HG03175 (cell line): ENCODE results near the gene ACAD8.
"Not testable (repeated sequence)": the region's sequence is repeated elsewhere in the genome, so short reads cannot be mapped to it uniquely, and the experiment has no call there.

Source experiments
- ATAC-seq: cut with Tn5 transposase; IDR thresholded peaks from one replicate; pipeline ENCODE4 v1.9.1; 2021; ENCODE audit warnings: mild to moderate bottlenecking, moderate library complexity; ENCODE audit not compliant: unreplicated experiment

The ACAD8 gene

GRCh38 chr11:134238956-134239355 lies 14.4 kb upstream of the ACAD8 start:
- no peak for ATAC-seq

GRCh38 chr11:134240592-134240991 lies 12.8 kb upstream of the ACAD8 start:
- ATAC-seq = no peak

GRCh38 chr11:134242376-134242775 lies 11.0 kb upstream of the ACAD8 start:
- no peak for ATAC-seq

DNA sequence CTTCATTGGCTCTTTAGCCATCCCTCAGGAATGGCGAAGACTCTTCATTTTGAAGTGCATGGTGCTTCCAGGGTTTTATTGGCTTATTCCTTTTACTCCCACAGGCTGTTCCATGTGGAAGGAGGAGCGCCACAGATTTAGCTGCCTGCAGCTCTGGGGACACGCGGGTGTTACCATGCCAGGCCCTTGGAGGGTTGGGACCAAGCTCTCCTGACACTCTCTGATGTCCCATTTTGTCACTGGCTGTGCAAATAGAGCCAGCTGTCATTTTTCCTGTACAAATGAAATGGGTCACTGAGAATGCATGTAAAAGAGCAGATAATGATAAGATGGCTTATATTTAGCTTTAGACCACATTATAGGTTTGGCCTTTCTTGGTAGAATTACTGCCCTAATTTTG lies 9.5 kb upstream of the ACAD8 start:
- no peak for ATAC-seq

- ATAC-seq = peak; percentile 90
Measured at GRCh38 chr11:134244593-134244992, 8.8 kb upstream of the ACAD8 start.

DNA sequence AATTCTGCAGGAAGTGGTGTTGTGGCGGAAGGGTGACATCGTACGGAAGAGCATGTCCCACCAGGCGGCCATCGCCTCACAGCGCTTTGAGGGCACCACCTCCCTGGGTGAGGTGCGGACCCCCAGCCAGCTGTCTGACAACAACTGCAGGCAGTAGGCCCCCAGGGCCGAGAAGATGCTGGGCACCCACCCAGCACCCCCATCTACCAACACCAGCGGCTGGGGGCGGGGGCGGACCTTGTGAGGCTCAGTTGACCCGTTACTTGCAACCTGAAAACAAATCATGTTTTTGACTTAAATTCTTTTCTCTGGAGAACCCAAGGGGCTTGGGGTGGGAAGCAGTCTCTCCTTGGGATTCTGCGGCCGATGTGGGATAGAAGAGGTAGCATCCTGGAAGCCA lies 7.9 kb upstream of the ACAD8 start:
- ATAC-seq = no peak

DNA sequence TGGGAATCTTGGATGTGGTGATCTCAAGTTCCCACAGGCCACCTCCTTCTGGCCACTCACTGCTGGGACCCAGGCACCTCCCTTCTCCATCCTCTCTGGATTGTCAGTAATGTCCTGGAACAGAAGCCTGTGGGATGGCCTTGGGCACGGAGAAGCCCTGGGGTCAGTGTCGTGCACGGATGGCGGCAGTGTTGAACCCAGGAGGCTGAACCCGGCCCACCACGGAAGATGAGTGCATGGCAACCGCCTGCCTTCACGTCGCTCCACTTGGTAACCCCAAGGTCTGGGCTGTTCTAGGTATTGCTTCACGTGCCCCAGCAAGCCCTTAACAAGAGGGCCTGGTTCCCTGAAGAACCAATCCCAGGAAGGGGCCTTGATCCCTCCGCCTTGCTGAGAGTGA lies 7.3 kb upstream of the ACAD8 start:
- no peak for ATAC-seq

GRCh38 chr11:134246678-134247077 lies 6.7 kb upstream of the ACAD8 start:
- no peak for ATAC-seq

- no peak for ATAC-seq
Measured at GRCh38 chr11:134248910-134249480, 4.4 kb upstream of the ACAD8 start.

DNA sequence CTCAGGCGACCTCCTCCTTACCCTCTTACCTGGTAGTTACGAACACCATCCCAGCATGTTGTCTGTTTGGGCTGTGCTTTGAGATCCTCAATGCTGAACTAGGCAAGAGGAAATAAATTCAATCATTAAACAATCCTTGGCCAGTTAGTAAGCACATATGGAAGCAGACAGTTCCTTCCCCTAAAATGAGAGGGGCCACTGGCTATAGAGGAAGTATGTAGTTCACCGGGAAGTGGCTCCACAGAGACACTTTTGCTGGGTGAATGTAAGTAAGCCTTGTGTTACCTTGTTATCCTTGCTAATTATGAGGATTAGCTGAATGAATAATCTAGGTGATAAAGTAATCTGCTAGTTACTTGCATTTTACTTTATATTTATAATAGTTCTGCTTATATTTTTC lies 3.1 kb upstream of the ACAD8 start:
- ATAC-seq = no peak

GRCh38 chr11:134250675-134251074 lies 2.7 kb upstream of the ACAD8 start:
- no peak for ATAC-seq

DNA sequence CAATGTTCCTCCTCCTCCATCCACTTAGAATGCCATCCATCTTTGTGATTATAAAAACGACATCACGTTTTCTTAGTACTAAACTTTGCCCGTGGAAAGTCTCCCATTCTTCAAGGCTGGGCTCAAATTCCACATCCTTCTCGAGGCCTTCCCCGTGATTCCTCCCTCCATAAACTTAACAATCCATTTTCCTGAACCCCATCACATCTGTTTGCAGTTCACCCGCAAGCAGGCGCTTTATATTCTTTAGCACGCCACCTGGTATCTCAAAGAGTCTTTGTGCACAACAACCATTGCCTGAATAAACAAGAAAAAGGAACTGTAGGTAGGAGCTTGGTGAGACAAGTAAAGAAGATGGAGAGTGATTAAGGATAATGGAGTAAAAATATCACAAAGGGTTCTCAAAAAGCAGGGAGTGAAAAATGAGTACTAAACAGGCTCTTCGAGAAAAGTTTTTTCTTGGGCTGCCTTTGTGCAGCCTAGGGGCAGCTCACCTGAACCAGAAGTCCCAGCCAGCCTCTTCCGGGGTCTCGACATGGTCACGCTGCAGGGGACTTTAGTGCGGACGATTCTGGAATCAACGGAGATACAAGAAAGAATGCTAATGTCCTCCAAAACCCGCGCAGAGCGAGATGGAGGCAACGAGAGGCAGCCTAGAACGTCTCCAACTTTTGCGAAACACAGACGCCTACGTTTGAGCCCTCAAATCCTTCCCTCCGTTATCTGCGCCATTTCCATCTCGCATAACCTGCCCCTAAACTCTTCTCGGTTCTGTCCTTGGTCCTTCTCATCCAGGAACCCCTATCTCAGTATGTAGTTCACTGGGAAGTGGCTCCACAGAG lies 801 bp upstream of the ACAD8 start:
- peak; percentile 25 for ATAC-seq

- no peak for ATAC-seq
Measured at GRCh38 chr11:134254433-134255183, 1.2 kb downstream of the ACAD8 start.

DNA sequence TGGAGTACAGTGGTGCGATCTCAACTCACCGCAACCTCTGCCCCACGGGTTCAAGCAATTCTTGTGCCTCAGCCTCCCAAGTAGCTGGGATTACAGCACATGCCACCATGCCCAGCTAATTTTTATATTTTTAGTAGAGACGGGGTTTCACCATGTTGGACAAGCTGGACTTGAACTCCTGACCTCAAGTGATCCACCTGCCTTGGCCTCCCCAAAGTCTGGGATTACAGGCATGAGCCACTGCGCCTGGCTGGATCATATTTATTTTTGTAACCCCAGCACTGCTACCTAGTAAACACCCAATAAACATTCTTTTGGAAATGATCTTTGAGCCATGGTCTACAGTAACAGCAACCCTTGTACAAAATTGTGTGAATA lies 1.8 kb downstream of the ACAD8 start:
- not testable (repeated sequence) for ATAC-seq

- ATAC-seq = no peak
Measured at GRCh38 chr11:134257101-134257500, 3.7 kb downstream of the ACAD8 start.

DNA sequence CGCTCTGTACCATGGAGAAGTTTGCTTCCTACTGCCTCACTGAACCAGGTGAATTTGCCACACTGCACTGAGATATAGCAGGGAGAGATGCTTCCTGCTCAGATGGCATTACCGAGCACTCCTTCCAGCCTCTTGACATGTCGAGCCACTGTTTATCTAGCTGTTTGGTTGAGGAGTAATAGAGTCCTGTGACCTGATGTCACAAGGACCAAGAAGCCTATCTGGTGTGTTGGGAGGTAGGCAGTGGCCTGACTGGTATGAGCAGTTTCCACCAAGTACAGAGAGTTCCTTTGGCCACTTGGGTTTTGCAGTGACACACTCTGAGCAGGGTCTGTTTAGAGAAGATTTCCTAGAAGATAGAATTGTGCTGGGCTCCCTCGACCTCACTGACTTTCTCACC lies 5.2 kb downstream of the ACAD8 start:
- no peak for ATAC-seq

DNA sequence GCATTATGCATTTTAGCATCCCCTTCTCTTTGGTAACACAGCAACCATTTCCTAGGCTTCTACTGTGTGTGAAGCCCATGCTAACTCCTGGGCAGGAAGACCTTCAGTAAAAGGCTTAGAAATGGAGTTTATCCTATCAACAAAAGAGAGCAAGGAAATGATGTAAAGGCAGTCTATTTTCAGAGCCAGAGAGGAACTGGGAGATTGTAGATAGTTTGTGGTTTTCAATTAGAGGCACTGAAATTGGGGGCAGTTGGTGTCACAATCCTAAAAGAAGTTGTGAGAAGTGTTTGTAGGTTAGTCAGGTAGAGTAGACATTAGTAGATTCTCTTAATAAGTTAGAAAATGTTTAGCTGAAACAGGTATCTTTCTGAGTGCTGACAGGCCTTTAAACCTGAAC lies 7.1 kb downstream of the ACAD8 start:
- no peak for ATAC-seq

DNA sequence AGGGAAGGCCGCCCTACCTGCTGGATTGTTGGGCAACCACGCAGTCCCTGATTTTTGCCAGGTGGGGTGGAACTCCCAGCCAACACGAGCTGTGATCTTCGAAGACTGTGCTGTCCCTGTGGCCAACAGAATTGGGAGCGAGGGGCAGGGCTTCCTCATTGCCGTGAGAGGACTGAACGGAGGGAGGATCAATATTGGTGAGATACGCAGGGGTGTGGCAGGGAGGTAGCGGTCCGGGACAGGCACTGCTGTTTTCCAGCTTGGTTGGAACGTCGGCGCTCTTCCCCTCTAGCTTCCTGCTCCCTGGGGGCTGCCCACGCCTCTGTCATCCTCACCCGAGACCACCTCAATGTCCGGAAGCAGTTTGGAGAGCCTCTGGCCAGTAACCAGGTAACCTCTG lies 7.6 kb downstream of the ACAD8 start:
- ATAC-seq = no peak

DNA sequence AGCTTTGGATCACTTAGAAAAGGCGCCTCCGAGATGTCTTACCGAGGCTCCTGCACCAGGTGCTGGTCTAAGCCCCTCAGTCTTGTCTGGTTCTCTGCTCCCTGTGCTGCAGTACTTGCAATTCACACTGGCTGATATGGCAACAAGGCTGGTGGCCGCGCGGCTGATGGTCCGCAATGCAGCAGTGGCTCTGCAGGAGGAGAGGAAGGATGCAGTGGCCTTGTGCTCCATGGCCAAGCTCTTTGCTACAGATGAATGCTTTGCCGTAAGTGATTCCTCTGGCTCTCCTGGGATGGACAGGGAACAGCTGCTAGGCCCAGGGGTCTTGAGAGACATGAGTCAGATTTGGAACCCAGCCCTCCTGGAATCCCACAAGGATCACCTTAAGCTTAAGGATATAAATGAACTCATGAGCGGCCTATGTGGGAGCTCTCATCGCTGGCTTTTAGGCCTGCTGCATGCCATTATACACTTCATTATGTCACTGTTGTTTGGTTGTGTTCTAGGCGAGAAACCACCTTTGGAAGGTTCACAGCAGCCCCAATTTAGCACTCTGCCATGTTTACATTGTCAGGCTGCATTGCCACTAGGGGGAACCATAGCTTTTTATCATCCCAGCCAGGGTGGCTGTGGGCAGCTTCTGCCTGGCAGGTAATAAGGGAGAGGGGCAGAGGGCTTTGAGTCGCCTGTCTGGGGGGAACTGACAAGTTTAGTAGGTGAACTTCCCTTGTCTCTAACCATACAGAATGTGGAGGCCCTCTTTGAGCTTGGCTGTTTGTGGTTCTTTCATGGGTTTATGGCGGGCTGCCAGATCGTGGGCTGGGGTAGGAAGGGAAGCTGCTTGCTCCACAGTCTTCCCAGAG lies 8.5 kb downstream of the ACAD8 start:
- no peak for ATAC-seq

GRCh38 chr11:134264966-134265764 lies 11.8 kb downstream of the ACAD8 start:
- no peak for ATAC-seq
